Measurements from ENCODE around the gene ZNF189.

GRCh38 chr9:101366038-101366756, 32.5 kb upstream of the ZNF189 start:
- no peak for TF ChIP-seq MAX (IDR thresholded peaks at IDR 0.05; ENCODE audit: insufficient read depth, insufficient read length)
- TF ChIP-seq POLR2AphosphoS5 (IDR thresholded peaks at IDR 0.05; ENCODE audit: insufficient read depth, low read depth, low read length) = no peak

Measured in endothelial cell of umbilical vein (primary cell).